ENCODE measurements around the gene POLR2H.

DNA sequence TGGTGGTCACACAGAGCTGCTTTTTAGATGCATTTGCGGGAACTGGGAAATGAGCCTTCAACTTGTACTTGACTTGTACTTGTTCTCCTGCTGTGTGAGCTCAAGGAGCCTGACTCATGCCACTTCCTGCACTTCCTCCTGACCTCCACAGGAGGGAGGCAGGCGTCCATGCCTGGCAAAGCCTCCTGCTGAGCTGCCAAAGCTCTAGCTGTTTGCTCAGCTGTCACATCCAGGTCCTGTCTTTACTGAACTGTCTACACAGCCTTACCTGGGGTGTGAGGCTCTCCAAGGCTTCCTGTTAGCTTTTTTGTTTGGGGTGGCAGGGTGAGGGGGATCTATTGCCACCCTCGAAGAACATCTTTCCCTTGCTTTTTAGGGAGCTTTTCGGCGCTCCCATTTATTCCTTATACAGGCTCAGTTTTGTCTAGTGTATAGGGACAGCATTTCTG is 10.1 kb downstream of the POLR2H start:
- TF ChIP-seq EZH2phosphoT487 (IDR thresholded peaks at IDR 0.05; ENCODE audit: insufficient read depth, low read depth) (no peak), EZH2 (IDR thresholded peaks at IDR 0.05; ENCODE audit: insufficient read depth, poor library complexity, severe bottlenecking) (no peak)

All from GM23248 (cell line).